Measurements from ENCODE around the gene CADM3. TPM values are rescaled to one million over a fixed set of nuclear protein-coding genes. Genes with fewer than 3 reads are reported as not detected.
A peak's percentile ranks its signal among the peaks of the same experiment; 100 is the strongest.

The CADM3 gene
- total and polyA plus RNA-seq, 2 experiments from 2014 or later, result 2.0 to 4.4 TPM

GRCh38 chr1:159197561-159198557 is 26.4 kb downstream of the CADM3 start:
- H2AFZ ChIP-seq, result no peak overlapping the region
- peaks cover 3% of the 10 kb centered on the region; the same call in 1 of the 2 replicates for H3K4me1 ChIP-seq (ENCODE audit: insufficient read depth)
- ATAC-seq, result peak; percentile 90

GRCh38 chr1:159199901-159200300 is 28.5 kb downstream of the CADM3 start:
- no peaks in the 10 kb centered on the region; the same call in 1 of the 2 replicates for H3K36me3 ChIP-seq (ENCODE audit: insufficient read depth)
- H3K4me3 Mint-ChIP-seq, result no peak overlapping the region
- H3K36me3 Mint-ChIP-seq (ENCODE audit: low read depth), result no peaks in the 10 kb centered on the region; the same call in 2 of the 3 replicates
- H3K4me3 ChIP-seq, result no peak overlapping the region
- H3F3A ChIP-seq (replicated peaks; ENCODE audit: low read depth), result no peaks in the 10 kb centered on the region
- peaks cover 4% of the 10 kb centered on the region for H3K27me3 Mint-ChIP-seq (ENCODE audit: insufficient read depth, low read depth, poor library complexity)
- DNase-seq (ENCODE audit: low spot score) (no peak), ATAC-seq (no peak)
- peaks cover 44% of the 10 kb centered on the region for H3K4me1 Mint-ChIP-seq
- no peaks in the 10 kb centered on the region for H3K27me3 ChIP-seq (ENCODE audit: insufficient read depth)
- H2AFZ ChIP-seq, result no peak overlapping the region
- H3K27ac Mint-ChIP-seq, result no peak overlapping the region
- no peaks in the 10 kb centered on the region for H3K9me3 Mint-ChIP-seq
- peaks cover 3% of the 10 kb centered on the region; the same call in 1 of the 2 replicates for H3K4me1 ChIP-seq (ENCODE audit: insufficient read depth)
- no peak overlapping the region for H3K4me2 ChIP-seq
- H4K20me1 ChIP-seq (replicated peaks; ENCODE audit: insufficient read depth), result no peaks in the 10 kb centered on the region
- no peak overlapping the region for H3K27ac ChIP-seq (ENCODE audit: low read depth)
- H3K79me2 ChIP-seq (replicated peaks; ENCODE audit: insufficient read depth), result no peaks in the 10 kb centered on the region
- no peaks in the 10 kb centered on the region; the same call in 1 of the 2 replicates for H3K9me2 ChIP-seq (ENCODE audit: insufficient read depth)
- TF ChIP-seq JUNB (IDR thresholded peaks at IDR 0.05; ENCODE audit: unreplicated experiment) (no peak), CREB1 (CRISPR knock-in tag; IDR thresholded peaks at IDR 0.05; ENCODE audit: low read depth) (no peak), CTCF (conservative IDR thresholded peaks at IDR 0.05; ENCODE audit: low read depth in 2 of 2) (no peak), NANOG (IDR thresholded peaks at IDR 0.05; ENCODE audit: borderline replicate concordance) (no peak)

More at GRCh38 chr1:159197561-159198557, 26.4 kb downstream of the CADM3 start:
- Histone ChIP-seq H3F3A (replicated peaks; ENCODE audit: low read depth) (no peaks in the 10 kb centered on the region), H3K4me3 (no peak overlapping the region), H3K27me3 (ENCODE audit: insufficient read depth) (no peaks in the 10 kb centered on the region), H3K4me2 (no peak overlapping the region), H3K9me2 (ENCODE audit: insufficient read depth) (no peaks in the 10 kb centered on the region; the same call in 1 of the 2 replicates), H4K20me1 (replicated peaks; ENCODE audit: insufficient read depth) (no peaks in the 10 kb centered on the region), H3K27ac (ENCODE audit: low read depth) (no peak overlapping the region), H3K36me3 (ENCODE audit: insufficient read depth) (no peaks in the 10 kb centered on the region; the same call in 1 of the 2 replicates), H3K79me2 (replicated peaks; ENCODE audit: insufficient read depth) (no peaks in the 10 kb centered on the region)
- DNase-seq (ENCODE audit: low spot score), result peak; percentile 92
- no peak for TF ChIP-seq JUNB (IDR thresholded peaks at IDR 0.05; ENCODE audit: unreplicated experiment)
- TF ChIP-seq EZH2phosphoT487 (IDR thresholded peaks at IDR 0.05; ENCODE audit: unreplicated experiment), result no peak
- TF ChIP-seq ZNF114 (CRISPR knock-in tag; IDR thresholded peaks at IDR 0.05), result no peak
- peak; percentile 17; the same call in 1 of the 2 replicates for TF ChIP-seq CREB1 (CRISPR knock-in tag; IDR thresholded peaks at IDR 0.05; ENCODE audit: low read depth)
- peak; percentile 89 to 94 for TF ChIP-seq CTCF (conservative IDR thresholded peaks at IDR 0.05; ENCODE audit: low read depth in 2 of 2)
- TF ChIP-seq STAT1 (IDR thresholded peaks at IDR 0.05; ENCODE audit: unreplicated experiment), result no peak
- Mint-ChIP-seq H3K27me3 (ENCODE audit: insufficient read depth, low read depth, poor library complexity) (peaks cover 4% of the 10 kb centered on the region), H3K36me3 (ENCODE audit: low read depth) (no peaks in the 10 kb centered on the region; the same call in 2 of the 3 replicates), H3K9me3 (no peaks in the 10 kb centered on the region), H3K4me3 (no peak overlapping the region), H3K4me1 (peaks cover 31% of the 10 kb centered on the region), H3K27ac (no peak overlapping the region)
